ENCODE data around the gene TSEN34.
A peak's percentile ranks its signal among the peaks of the same experiment; 100 is the strongest.
"Not testable (repeated sequence)": the region's sequence is repeated elsewhere in the genome, so short reads cannot be mapped to it uniquely, and the experiment has no call there.

Gene TSEN34

GRCh38 chr19:54162241-54162805 lies 28.8 kb upstream of the TSEN34 start:
- peak; percentile 93 for DNase-seq

GRCh38 chr19:54162884-54163283 lies 28.2 kb upstream of the TSEN34 start:
- no peak for DNase-seq

- DNase-seq = peak; percentile 75
Observed at GRCh38 chr19:54164369-54165068, 26.6 kb upstream of the TSEN34 start.

- DNase-seq = no peak
Observed at GRCh38 chr19:54165222-54165621, 25.9 kb upstream of the TSEN34 start.

GRCh38 chr19:54168174-54168917 lies 22.8 kb upstream of the TSEN34 start:
- DNase-seq = peak; percentile 94

GRCh38 chr19:54169149-54169740 lies 21.9 kb upstream of the TSEN34 start:
- DNase-seq = no peak

GRCh38 chr19:54171736-54172431 lies 19.2 kb upstream of the TSEN34 start:
- not testable (repeated sequence) for DNase-seq

GRCh38 chr19:54172471-54173358 lies 18.4 kb upstream of the TSEN34 start, which contains the start of gene TMC4:
Gene TMC4 (minus strand): TSS chr19:54173160. CDS start chr19:54173117, 43 bp downstream.
- DNase-seq = no peak

- no peak for DNase-seq
Observed at GRCh38 chr19:54173359-54173699, 17.8 kb upstream of the TSEN34 start.

GRCh38 chr19:54173951-54174834 lies 16.9 kb upstream of the TSEN34 start:
- DNase-seq = no peak

- peak; percentile 68 for DNase-seq
Observed at GRCh38 chr19:54178581-54179261, 12.4 kb upstream of the TSEN34 start.

- DNase-seq = no peak
Observed at GRCh38 chr19:54179262-54179852, 11.8 kb upstream of the TSEN34 start.

GRCh38 chr19:54179921-54180461 lies 11.1 kb upstream of the TSEN34 start:
- DNase-seq = peak; percentile 61

GRCh38 chr19:54180691-54181091 lies 10.4 kb upstream of the TSEN34 start:
- DNase-seq = no peak

GRCh38 chr19:54181894-54182293 lies 9.2 kb upstream of the TSEN34 start:
- not testable (repeated sequence) for DNase-seq

GRCh38 chr19:54183431-54183830 lies 7.7 kb upstream of the TSEN34 start:
- DNase-seq = no peak

- no peak for DNase-seq
Observed at GRCh38 chr19:54186351-54186750, 4.8 kb upstream of the TSEN34 start.

GRCh38 chr19:54186934-54187381 lies 4.2 kb upstream of the TSEN34 start:
- DNase-seq = no peak

- DNase-seq = peak; percentile 92
Observed at GRCh38 chr19:54188215-54188871, 2.8 kb upstream of the TSEN34 start.
